GM21576 (cell line): ENCODE measurements around the gene GLIS2.

Source experiments
- ATAC-seq: cut with Tn5 transposase; IDR thresholded peaks from one replicate; pipeline ENCODE4 v1.9.1; 2021; ENCODE audit warnings: mild to moderate bottlenecking, moderate library complexity; ENCODE audit not compliant: unreplicated experiment

GLIS2 gene

DNA sequence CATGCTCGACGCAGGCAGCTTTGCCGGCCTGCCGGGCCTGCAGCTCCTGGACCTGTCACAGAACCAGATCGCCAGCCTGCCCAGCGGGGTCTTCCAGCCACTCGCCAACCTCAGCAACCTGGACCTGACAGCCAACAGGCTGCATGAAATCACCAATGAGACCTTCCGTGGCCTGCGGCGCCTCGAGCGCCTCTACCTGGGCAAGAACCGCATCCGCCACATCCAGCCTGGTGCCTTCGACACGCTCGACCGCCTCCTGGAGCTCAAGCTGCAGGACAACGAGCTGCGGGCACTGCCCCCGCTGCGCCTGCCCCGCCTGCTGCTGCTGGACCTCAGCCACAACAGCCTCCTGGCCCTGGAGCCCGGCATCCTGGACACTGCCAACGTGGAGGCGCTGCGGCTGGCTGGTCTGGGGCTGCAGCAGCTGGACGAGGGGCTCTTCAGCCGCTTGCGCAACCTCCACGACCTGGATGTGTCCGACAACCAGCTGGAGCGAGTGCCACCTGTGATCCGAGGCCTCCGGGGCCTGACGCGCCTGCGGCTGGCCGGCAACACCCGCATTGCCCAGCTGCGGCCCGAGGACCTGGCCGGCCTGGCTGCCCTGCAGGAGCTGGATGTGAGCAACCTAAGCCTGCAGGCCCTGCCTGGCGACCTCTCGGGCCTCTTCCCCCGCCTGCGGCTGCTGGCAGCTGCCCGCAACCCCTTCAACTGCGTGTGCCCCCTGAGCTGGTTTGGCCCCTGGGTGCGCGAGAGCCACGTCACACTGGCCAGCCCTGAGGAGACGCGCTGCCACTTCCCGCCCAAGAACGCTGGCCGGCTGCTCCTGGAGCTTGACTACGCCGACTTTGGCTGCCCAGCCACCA lies 65.4 kb downstream of the GLIS2 start:
- no peak for ATAC-seq

DNA sequence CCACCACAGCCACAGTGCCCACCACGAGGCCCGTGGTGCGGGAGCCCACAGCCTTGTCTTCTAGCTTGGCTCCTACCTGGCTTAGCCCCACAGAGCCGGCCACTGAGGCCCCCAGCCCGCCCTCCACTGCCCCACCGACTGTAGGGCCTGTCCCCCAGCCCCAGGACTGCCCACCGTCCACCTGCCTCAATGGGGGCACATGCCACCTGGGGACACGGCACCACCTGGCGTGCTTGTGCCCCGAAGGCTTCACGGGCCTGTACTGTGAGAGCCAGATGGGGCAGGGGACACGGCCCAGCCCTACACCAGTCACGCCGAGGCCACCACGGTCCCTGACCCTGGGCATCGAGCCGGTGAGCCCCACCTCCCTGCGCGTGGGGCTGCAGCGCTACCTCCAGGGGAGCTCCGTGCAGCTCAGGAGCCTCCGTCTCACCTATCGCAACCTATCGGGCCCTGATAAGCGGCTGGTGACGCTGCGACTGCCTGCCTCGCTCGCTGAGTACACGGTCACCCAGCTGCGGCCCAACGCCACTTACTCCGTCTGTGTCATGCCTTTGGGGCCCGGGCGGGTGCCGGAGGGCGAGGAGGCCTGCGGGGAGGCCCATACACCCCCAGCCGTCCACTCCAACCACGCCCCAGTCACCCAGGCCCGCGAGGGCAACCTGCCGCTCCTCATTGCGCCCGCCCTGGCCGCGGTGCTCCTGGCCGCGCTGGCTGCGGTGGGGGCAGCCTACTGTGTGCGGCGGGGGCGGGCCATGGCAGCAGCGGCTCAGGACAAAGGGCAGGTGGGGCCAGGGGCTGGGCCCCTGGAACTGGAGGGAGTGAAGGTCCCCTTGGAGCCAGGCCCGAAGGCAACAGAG lies 66.3 kb downstream of the GLIS2 start:
- no peak for ATAC-seq

DNA sequence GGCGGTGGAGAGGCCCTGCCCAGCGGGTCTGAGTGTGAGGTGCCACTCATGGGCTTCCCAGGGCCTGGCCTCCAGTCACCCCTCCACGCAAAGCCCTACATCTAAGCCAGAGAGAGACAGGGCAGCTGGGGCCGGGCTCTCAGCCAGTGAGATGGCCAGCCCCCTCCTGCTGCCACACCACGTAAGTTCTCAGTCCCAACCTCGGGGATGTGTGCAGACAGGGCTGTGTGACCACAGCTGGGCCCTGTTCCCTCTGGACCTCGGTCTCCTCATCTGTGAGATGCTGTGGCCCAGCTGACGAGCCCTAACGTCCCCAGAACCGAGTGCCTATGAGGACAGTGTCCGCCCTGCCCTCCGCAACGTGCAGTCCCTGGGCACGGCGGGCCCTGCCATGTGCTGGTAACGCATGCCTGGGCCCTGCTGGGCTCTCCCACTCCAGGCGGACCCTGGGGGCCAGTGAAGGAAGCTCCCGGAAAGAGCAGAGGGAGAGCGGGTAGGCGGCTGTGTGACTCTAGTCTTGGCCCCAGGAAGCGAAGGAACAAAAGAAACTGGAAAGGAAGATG lies 67.0 kb downstream of the GLIS2 start:
- no peak for ATAC-seq

DNA sequence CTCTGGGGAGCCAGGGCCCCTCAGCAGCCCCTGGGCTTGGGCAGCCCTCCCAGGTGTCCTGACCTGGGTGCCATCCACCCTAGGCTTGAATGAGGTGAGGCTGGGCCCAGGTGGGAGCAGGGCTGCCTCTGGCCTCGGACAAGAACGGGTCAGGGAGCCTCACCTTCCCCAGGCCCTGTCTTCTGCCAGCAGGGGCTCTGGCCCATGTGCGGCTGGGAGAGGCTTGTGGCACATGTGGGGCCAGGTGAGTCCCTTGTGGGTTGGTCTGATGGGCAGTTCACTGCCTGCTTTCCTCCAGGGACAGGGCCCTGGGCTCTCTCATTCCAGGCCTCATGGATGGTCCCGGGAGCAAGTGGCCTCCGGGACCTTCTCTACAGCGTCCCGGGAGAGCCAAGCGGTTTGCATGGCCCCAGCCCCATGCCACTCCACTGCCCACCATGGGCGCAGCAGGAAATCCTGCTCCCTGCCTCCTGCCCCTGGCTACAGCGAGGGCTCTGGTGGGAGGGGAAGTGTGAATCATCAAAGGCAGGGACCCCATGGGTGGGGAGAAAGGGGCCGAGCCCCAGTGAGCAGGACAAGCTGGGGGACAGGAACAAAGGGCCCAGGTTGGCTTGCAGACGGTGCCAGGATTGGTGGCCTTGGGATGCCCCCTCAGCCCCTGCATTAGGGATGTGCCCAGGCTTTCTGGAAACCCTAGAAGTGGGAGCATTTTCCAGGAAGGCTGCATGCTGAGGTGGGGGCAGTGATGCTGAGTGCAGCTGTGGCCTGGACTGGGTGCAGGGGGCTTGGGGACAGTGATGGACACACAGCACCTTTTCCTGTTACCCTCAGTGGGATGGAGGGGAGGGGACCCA lies 68.0 kb downstream of the GLIS2 start:
- ATAC-seq = no peak

DNA sequence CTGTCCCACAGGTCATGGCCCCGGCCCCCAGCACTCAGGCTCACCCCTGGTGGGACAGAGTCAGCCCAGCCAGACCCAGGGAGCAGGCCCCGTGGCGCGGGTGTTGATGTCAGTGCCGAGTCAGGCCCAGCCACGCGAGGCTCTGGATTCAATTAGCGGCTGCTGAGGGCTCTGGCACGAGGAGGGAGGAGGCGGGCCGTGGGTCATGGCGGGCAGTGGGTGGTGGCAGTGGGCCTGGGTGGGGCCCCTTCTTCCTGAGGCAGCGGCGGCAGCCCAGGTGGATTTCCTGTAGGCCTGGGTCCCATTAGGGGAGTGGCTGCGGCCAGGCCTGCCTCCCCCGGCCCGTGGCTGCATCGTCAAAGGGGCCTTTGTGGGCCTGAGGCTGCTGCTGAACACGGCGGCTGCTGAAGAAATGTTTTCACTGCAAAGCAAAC lies 68.7 kb downstream of the GLIS2 start:
- ATAC-seq = no peak

DNA sequence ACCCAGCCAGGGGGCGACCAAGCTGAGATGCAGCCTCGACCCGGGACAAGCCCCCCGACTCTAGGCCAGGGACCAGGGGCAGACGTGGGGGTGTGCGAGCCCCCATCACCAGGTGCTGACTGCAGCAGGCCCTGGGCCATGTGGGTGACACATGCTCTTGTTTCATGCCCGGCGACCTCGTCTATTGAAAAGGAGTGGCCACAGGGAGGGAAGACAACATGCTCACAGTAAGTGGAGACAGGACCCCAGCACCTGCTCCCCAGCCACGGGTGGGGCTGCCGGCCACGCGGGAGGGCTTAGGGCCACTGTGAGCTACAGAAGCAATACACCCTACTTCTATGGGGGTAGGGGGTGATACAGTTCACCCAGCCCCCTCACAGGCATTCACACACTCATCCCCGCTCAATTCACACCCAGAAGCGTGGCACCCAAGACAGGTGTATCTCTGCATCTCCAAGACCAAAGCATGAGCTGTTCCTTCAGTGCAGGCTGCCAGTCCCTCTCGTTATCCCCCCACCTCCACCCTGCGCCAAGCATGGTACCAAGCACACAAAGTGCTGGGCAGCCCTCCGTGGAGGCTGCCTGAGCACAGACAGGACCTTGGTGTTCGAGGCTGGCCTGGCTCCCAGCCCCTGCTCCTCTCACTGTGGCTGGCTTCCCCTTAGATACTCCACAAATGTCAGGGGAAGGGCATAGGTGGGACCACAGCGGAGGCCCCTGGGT lies 69.4 kb downstream of the GLIS2 start:
- ATAC-seq = no peak

DNA sequence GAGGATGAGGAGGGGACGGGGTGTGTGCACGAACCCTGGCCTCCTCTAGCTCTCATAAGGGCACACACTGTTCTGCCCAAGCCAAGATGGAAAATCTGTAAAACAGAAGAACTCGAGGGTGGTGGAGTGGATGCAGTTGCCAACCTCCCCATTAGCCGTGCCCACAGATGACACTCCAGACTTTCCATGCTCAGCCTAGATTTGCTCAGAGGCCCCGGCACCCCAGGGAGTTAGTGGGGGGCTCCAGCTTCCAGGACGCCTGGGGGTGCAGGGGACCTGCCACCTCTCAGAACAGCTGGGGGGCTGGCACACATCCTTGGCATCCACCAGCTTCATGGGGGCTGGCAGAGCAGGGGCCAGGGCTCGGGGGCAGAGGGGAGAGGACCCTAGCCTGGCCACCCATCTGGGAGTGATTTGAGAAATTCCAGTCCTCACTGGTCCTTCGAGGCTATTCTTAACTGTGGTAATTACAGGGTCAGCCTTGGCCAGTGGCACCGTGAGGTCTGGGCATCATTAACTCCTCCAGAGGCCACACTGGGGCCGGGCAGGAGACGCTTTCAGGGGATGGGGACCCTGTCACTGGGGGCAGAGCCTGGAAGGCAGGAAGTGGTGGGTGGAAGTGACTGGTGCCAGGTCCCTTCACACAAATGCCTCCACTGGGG lies 70.1 kb downstream of the GLIS2 start:
- no peak for ATAC-seq

DNA sequence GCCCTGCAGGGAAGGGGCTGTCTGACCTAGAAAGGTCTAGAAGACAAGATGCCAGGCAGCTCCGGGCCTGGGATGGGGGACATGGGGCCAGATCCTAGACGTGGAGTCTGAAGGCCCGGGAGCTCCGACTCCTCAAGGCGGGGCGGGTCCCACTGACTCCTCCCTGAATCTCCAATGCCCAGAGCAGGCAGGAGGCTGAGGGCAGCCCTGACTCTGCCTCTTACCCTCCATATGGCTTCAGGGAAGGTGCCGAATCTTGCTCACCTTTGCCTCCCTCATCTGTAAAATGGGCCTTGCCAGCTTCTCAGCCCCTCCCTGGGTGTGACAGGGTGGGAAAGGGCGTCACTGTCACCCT lies 70.6 kb downstream of the GLIS2 start:
- no peak for ATAC-seq

DNA sequence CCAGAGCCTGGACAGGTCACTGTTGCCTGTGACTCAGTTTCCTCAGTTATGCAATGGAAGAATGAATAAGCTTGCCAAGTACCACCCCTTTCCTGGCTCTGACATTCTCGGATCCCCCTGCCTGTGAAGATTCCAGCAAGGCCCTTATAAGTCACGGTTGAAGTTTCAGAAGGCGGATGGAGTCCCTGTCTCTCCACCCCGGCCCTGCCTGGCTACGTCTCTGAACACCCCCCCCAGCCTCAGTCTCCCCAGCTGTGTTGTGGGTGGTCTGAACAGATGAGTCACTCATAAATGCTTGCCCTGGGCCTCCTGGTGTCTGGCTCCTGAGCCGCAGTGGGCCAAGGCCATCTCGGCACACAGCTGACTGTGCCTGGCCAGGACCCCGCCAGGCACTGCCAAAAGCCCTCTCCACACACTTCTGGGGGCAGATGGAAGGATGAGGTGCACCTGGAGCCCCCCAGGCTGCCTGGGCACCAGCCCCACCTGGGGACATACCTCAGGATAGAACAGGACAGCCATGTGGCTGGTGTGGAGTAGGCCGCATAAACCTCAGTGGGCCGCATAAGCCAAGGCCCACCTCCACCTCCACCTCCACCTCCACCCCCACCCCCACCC lies 71.2 kb downstream of the GLIS2 start:
- ATAC-seq = no peak

DNA sequence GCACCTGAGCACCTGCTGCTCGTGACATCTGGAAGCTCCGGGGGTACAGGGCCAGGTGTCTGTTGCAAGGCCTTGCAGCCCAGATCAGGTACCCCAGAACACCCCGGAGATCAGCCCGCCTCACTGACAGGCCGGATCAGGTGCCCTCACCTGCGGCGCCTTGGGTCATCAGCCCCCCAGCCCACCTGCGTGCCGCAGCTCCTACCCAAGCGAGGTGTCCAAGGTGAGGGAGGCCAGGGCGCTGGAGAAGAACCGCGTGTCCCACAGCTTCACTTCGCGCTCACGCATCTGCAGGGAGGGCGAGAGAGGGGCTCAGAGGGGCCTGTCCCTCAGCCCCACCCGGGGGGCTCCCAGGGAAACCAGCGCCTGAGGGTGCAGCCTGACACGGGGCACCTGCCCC lies 71.9 kb downstream of the GLIS2 start:
- ATAC-seq = no peak

DNA sequence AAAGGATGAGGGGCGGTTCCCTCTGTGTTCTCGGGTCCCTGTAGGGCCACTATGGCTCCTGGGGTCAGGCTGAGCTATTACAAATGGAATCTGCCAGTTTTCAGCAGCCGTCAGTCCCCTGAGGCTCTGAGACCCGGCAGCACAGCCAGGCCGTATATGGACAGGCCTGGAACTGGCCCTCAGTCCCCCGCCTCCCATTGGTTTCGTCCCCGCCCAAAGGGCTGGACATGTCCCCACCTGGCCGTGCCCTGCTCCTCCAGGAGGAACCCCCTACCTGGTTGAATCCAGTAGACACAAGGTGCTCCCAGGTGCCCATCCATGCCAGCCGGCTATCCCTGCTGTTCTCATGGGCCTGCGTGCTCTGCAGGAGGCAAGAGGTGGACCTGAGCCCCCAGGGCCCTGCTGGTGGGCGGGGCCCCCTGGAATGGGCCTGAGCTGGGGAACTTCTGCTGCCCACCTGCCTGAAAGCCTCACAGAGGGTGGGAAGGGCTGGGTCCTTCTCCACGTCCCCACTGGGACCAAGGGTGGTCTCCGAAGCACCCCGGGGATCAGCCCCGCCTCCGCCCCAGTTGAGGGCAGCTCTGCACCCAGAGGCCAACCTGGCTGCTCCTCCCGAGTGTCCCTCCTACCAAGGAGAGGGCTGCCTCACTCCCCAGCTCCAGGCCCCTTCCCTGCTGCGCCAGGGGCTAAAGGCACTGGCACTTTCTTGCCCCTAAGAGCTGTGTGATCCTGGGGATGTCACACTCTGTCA lies 72.6 kb downstream of the GLIS2 start:
- no peak for ATAC-seq
